PFSK-1 (cell line): ENCODE measurements around the gene C3orf70.

Experiments used
- FOXP2 ChIP-seq: optimal IDR thresholded peaks from 2 replicates; pipeline ENCODE3; 2011; ENCODE audit warnings: borderline replicate concordance, control low read depth, inconsistent platforms; ENCODE audit not compliant: insufficient read depth; ENCODE audit errors: extremely low read length, extremely low read depth
- POLR2AphosphoS5 ChIP-seq: IDR thresholded peaks from 2 replicates; pipeline ENCODE4 v1.6.1; 2012; ENCODE audit warnings: low read depth, mild to moderate bottlenecking, control low read depth, low read length, moderate library complexity
- REST ChIP-seq, 2 experiments: IDR thresholded peaks; 2 replicates each; pipeline versions ENCODE4 v1.6.1 to v1.8.0; 2011 to 2012; ENCODE audit warnings: low read depth in 2 of 2, low read length in 2 of 2, control low read depth in 1 of 2, inconsistent platforms in 1 of 2, mild to moderate bottlenecking in 1 of 2, moderate library complexity in 1 of 2; ENCODE audit not compliant: insufficient read depth in 1 of 2
- SIN3A ChIP-seq: IDR thresholded peaks from 2 replicates; pipeline ENCODE4 v1.6.1; 2012; ENCODE audit warnings: mild to moderate bottlenecking, low read length, moderate library complexity, borderline replicate concordance; ENCODE audit not compliant: insufficient read depth
- TAF1 ChIP-seq: IDR thresholded peaks from 2 replicates; pipeline ENCODE4 v1.6.1; 2012; ENCODE audit warnings: low read length, control low read depth, borderline replicate concordance; ENCODE audit not compliant: insufficient read depth

- TF ChIP-seq REST (IDR thresholded peaks at IDR 0.05; ENCODE audit: insufficient read depth in 1 of 2, low read depth in 2 of 2, low read length in 2 of 2): no peak
- TF ChIP-seq POLR2AphosphoS5: no peak
- TF ChIP-seq TAF1: no peak
- TF ChIP-seq SIN3A: no peak
- no peak for TF ChIP-seq FOXP2
Measured at GRCh38 chr3:185195652-185196051, 42.8 kb upstream of the C3orf70 start.
